ENCODE data around the gene BEND7. TPM values are rescaled to one million over a fixed set of nuclear protein-coding genes. Genes with fewer than 3 reads are reported as not detected.

Gene BEND7
- total RNA-seq, 3 donors from 2014 or later: 9.9 to 19.3 (median 17.7) TPM

DNA sequence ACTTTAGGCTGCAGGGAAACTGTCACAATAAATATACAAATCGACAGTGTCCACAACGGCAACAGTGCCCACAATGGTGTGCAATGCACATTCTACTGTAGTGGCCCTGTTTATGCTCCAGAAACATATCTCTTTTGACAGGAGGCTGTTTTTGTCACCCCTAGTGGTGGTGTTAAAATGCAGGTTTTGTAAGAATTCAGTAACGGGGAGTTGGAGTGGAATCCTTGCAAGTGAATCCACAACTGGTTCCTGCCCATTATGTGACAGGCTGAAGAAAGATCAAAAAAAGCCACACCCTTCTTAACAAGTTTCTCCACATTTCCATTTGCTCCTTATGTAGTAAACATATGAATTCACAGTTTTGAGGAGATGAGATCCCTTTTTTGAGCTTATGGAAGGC lies 58.5 kb downstream of the BEND7 start:
- TF ChIP-seq POLR2A (IDR thresholded peaks at IDR 0.05) (no peak), POLR2AphosphoS5 (IDR thresholded peaks at IDR 0.05) (no peak)
- TF ChIP-seq, protein P1, sequence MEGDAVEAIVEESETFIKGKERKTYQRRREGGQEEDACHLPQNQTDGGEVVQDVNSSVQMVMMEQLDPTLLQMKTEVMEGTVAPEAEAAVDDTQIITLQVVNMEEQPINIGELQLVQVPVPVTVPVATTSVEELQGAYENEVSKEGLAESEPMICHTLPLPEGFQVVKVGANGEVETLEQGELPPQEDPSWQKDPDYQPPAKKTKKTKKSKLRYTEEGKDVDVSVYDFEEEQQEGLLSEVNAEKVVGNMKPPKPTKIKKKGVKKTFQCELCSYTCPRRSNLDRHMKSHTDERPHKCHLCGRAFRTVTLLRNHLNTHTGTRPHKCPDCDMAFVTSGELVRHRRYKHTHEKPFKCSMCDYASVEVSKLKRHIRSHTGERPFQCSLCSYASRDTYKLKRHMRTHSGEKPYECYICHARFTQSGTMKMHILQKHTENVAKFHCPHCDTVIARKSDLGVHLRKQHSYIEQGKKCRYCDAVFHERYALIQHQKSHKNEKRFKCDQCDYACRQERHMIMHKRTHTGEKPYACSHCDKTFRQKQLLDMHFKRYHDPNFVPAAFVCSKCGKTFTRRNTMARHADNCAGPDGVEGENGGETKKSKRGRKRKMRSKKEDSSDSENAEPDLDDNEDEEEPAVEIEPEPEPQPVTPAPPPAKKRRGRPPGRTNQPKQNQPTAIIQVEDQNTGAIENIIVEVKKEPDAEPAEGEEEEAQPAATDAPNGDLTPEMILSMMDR (IDR thresholded peaks at IDR 0.05): no peak
- no peak for DNase-seq (ENCODE audit: low spot score in 2 of 2)
- Histone ChIP-seq H3K4me1 (no peaks in the 10 kb centered on the region), H3K27ac (no peak overlapping the region), H3K27me3 (no peaks in the 10 kb centered on the region), H3K4me3 (no peak overlapping the region), H3K9me3 (no peaks in the 10 kb centered on the region), H3K36me3 (no peaks in the 10 kb centered on the region)
- intact Hi-C loops (cut with DNase I; ENCODE audit: low total_unique reads): no loop called here

- H3K27me3 ChIP-seq: no peaks in the 10 kb centered on the region
- no peak overlapping the region for H3K4me3 ChIP-seq
- DNase-seq (ENCODE audit: low spot score in 2 of 2): no peak
- TF ChIP-seq POLR2AphosphoS5 (IDR thresholded peaks at IDR 0.05): no peak
- TF ChIP-seq, protein P1 (IDR thresholded peaks at IDR 0.05): no peak
- TF ChIP-seq POLR2A (IDR thresholded peaks at IDR 0.05): no peak
- H3K27ac ChIP-seq: no peak overlapping the region
- H3K9me3 ChIP-seq: no peaks in the 10 kb centered on the region
- intact Hi-C loops (cut with DNase I; ENCODE audit: low total_unique reads): no loop called here
- no peaks in the 10 kb centered on the region for H3K36me3 ChIP-seq
- H3K4me1 ChIP-seq: no peaks in the 10 kb centered on the region
These were observed 66.3 kb downstream of the BEND7 start for GRCh38 chr10:13462551-13462950.

DNA sequence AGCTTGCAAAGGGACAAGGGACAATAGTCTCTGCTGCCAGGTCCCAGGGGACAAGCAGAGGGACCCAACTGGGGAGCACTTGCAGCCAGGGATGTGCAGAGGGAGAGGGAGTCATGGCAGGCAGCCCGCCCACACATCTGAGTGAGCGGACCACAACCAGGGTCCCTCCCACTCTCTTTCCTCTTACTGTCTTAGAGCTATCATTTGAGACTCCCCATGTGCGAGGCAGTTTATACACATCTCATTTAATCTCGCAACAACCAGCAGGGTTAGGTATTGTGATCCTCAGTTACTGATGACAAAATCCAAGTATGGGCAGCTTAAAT lies 70.2 kb downstream of the BEND7 start:
- H3K9me3 ChIP-seq: no peaks in the 10 kb centered on the region
- TF ChIP-seq, protein P1 (IDR thresholded peaks at IDR 0.05): no peak
- TF ChIP-seq POLR2AphosphoS5 (IDR thresholded peaks at IDR 0.05) (no peak), POLR2A (IDR thresholded peaks at IDR 0.05) (no peak)
- no peak overlapping the region for H3K27ac ChIP-seq
- H3K27me3 ChIP-seq: no peaks in the 10 kb centered on the region
- no peak overlapping the region for H3K4me3 ChIP-seq
- no peaks in the 10 kb centered on the region for H3K4me1 ChIP-seq
- no peak for DNase-seq (ENCODE audit: low spot score in 2 of 2)
- no peaks in the 10 kb centered on the region for H3K36me3 ChIP-seq
- intact Hi-C loops (cut with DNase I; ENCODE audit: low total_unique reads): no loop called here

DNA sequence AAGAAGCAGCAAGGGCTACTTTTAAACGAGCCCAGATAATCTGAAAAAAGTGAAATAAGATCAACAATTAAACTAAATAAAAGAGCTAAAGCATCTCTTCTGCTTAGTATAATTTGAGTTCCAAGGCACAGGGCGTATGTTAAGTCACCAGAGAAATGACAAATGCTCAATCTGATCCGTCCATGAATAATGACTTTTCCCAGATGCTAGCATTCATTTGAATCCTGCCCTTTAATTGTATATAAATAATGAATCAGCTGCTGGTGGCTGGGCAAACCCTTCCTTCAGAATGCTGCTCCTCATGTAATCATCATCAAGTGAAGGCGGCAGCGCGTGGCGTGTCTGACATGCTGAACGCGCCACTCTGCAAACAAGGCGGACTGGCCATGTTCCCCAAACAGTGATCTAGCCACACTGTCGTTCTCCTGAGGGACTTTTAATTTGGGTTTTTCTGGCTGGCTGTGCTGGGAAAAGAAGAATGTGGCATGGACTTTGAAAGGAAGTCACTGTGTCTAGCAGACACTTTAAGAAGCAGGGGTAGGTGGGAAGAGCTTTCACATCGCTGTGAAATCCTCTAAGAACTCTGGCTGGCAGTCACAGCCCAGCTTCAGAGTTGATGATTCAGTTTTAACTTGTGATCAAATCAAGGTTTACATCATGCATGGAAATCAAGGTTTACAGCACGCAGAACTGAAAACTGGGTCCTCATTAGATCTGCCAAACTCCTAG lies 70.7 kb downstream of the BEND7 start:
- Histone ChIP-seq H3K27me3 (no peaks in the 10 kb centered on the region), H3K4me1 (no peaks in the 10 kb centered on the region), H3K27ac (no peak overlapping the region), H3K9me3 (no peaks in the 10 kb centered on the region), H3K4me3 (no peak overlapping the region), H3K36me3 (no peaks in the 10 kb centered on the region)
- intact Hi-C loops (cut with DNase I; ENCODE audit: low total_unique reads): no loop called here
- DNase-seq (ENCODE audit: low spot score in 2 of 2): no peak
- TF ChIP-seq POLR2A (IDR thresholded peaks at IDR 0.05): no peak
- no peak for TF ChIP-seq POLR2AphosphoS5 (IDR thresholded peaks at IDR 0.05)

- intact Hi-C loops (cut with DNase I; ENCODE audit: low total_unique reads): no loop called here
- TF ChIP-seq POLR2AphosphoS5 (IDR thresholded peaks at IDR 0.05): no peak
- no peak for TF ChIP-seq POLR2A (IDR thresholded peaks at IDR 0.05)
- TF ChIP-seq, protein P1 (IDR thresholded peaks at IDR 0.05): no peak
- Histone ChIP-seq H3K27me3 (no peaks in the 10 kb centered on the region), H3K9me3 (no peaks in the 10 kb centered on the region), H3K4me1 (no peaks in the 10 kb centered on the region), H3K4me3 (no peak overlapping the region), H3K36me3 (no peaks in the 10 kb centered on the region), H3K27ac (no peak overlapping the region)
- no peak for DNase-seq (ENCODE audit: low spot score in 2 of 2)
These were observed 74.9 kb downstream of the BEND7 start for GRCh38 chr10:13453896-13454295.
